Effector memory CD4-positive, alpha-beta T cell (primary cell): ENCODE data around the gene GRIK4.

Experiments used
- DNase-seq, 3 donors: peaks; one replicate each; pipeline ENCODE4 v3.0.0-alpha.2; 2020
- H3K27ac ChIP-seq: 2 replicates; pipeline ENCODE4 v1.7.0; 2013; ENCODE audit warnings: mild to moderate bottlenecking, low read length, moderate library complexity; ENCODE audit not compliant: insufficient read depth, poor library complexity, severe bottlenecking
- H3K27me3 ChIP-seq: replicated peaks from 2 replicates; pipeline ENCODE4 v1.7.0; 2013; ENCODE audit warnings: mild to moderate bottlenecking, low read length; ENCODE audit not compliant: insufficient read depth, control insufficient read depth, poor library complexity, severe bottlenecking
- H3K36me3 ChIP-seq: 2 replicates; pipeline ENCODE4 v1.7.0; 2013; ENCODE audit warnings: mild to moderate bottlenecking, low read length, moderate library complexity; ENCODE audit not compliant: control insufficient read depth, insufficient read depth
- H3K4me1 ChIP-seq: 2 replicates; pipeline ENCODE4 v1.7.0; 2013; ENCODE audit warnings: low read length, mild to moderate bottlenecking; ENCODE audit not compliant: control insufficient read depth, insufficient read depth, poor library complexity, severe bottlenecking
- H3K4me3 ChIP-seq: 2 replicates; pipeline ENCODE4 v1.7.0; 2013; ENCODE audit warnings: low read length, low read depth, mild to moderate bottlenecking; ENCODE audit not compliant: insufficient read depth, poor library complexity, severe bottlenecking
- H3K9me3 ChIP-seq: 2 replicates; pipeline ENCODE4 v1.7.0; 2013; ENCODE audit warnings: mild to moderate bottlenecking, low read length, moderate library complexity; ENCODE audit not compliant: control insufficient read depth

The GRIK4 gene

GRCh38 chr11:120586072-120586471, 74.5 kb downstream of the GRIK4 start:
- no peak for DNase-seq
- Histone ChIP-seq H3K27ac (no peak overlapping the region), H3K36me3 (no peaks in the 10 kb centered on the region), H3K27me3 (peaks cover 4% of the 10 kb centered on the region), H3K4me3 (no peak overlapping the region), H3K4me1 (no peaks in the 10 kb centered on the region), H3K9me3 (no peaks in the 10 kb centered on the region)

- no peak overlapping the region for H3K4me3 ChIP-seq
- no peak for DNase-seq
- peaks cover 4% of the 10 kb centered on the region for H3K27me3 ChIP-seq
- H3K36me3 ChIP-seq = no peaks in the 10 kb centered on the region
- H3K4me1 ChIP-seq = no peaks in the 10 kb centered on the region
- no peaks in the 10 kb centered on the region for H3K9me3 ChIP-seq
- no peak overlapping the region for H3K27ac ChIP-seq
These were observed 75.2 kb downstream of the GRIK4 start for GRCh38 chr11:120586728-120587127.

- DNase-seq = no peak
- Histone ChIP-seq H3K27ac (no peak overlapping the region), H3K36me3 (no peaks in the 10 kb centered on the region), H3K9me3 (no peaks in the 10 kb centered on the region), H3K4me1 (no peaks in the 10 kb centered on the region), H3K27me3 (peaks cover 4% of the 10 kb centered on the region), H3K4me3 (no peak overlapping the region)
These were observed 75.8 kb downstream of the GRIK4 start for GRCh38 chr11:120587299-120587698.

- Histone ChIP-seq H3K4me3 (no peak overlapping the region), H3K4me1 (no peaks in the 10 kb centered on the region), H3K9me3 (no peaks in the 10 kb centered on the region), H3K27ac (no peak overlapping the region), H3K36me3 (no peaks in the 10 kb centered on the region), H3K27me3 (peaks cover 4% of the 10 kb centered on the region)
- no peak for DNase-seq
These were observed 77.8 kb downstream of the GRIK4 start for GRCh38 chr11:120589376-120589775.

- no peak for DNase-seq
- H3K4me1 ChIP-seq = no peaks in the 10 kb centered on the region
These were observed 78.9 kb downstream of the GRIK4 start for GRCh38 chr11:120590472-120590871.

GRCh38 chr11:120594746-120595145, 83.2 kb downstream of the GRIK4 start:
- H3K27me3 ChIP-seq = no peaks in the 10 kb centered on the region

More at GRCh38 chr11:120590472-120590871, 78.9 kb downstream of the GRIK4 start:
- no peaks in the 10 kb centered on the region for H3K9me3 ChIP-seq
- no peak overlapping the region for H3K4me3 ChIP-seq
- H3K27me3 ChIP-seq = no peaks in the 10 kb centered on the region
- no peak overlapping the region for H3K27ac ChIP-seq
- no peaks in the 10 kb centered on the region for H3K36me3 ChIP-seq

GRCh38 chr11:120595557-120595956, 84.0 kb downstream of the GRIK4 start:
- Histone ChIP-seq H3K9me3 (no peaks in the 10 kb centered on the region), H3K4me1 (no peaks in the 10 kb centered on the region), H3K4me3 (no peak overlapping the region), H3K27me3 (no peaks in the 10 kb centered on the region), H3K27ac (no peak overlapping the region), H3K36me3 (no peaks in the 10 kb centered on the region)
- DNase-seq = no peak

More at GRCh38 chr11:120594746-120595145, 83.2 kb downstream of the GRIK4 start:
- no peak overlapping the region for H3K4me3 ChIP-seq
- DNase-seq = no peak
- H3K27ac ChIP-seq = no peak overlapping the region
- H3K9me3 ChIP-seq = no peaks in the 10 kb centered on the region
- no peaks in the 10 kb centered on the region for H3K36me3 ChIP-seq
- no peaks in the 10 kb centered on the region for H3K4me1 ChIP-seq

- Histone ChIP-seq H3K36me3 (no peaks in the 10 kb centered on the region), H3K4me1 (no peaks in the 10 kb centered on the region), H3K27ac (no peak overlapping the region), H3K4me3 (no peak overlapping the region), H3K9me3 (no peaks in the 10 kb centered on the region), H3K27me3 (no peaks in the 10 kb centered on the region)
- no peak for DNase-seq
These were observed 86.0 kb downstream of the GRIK4 start for GRCh38 chr11:120597250-120598215.

GRCh38 chr11:120598517-120599257, 87.1 kb downstream of the GRIK4 start:
- Histone ChIP-seq H3K4me3 (no peak overlapping the region), H3K27me3 (no peaks in the 10 kb centered on the region), H3K9me3 (no peaks in the 10 kb centered on the region), H3K4me1 (no peaks in the 10 kb centered on the region), H3K36me3 (no peaks in the 10 kb centered on the region), H3K27ac (no peak overlapping the region)
- no peak for DNase-seq
